ENCODE results near the gene PSMB2.
"Not testable (repeated sequence)": the region's sequence is repeated elsewhere in the genome, so short reads cannot be mapped to it uniquely, and the experiment has no call there.

DNA sequence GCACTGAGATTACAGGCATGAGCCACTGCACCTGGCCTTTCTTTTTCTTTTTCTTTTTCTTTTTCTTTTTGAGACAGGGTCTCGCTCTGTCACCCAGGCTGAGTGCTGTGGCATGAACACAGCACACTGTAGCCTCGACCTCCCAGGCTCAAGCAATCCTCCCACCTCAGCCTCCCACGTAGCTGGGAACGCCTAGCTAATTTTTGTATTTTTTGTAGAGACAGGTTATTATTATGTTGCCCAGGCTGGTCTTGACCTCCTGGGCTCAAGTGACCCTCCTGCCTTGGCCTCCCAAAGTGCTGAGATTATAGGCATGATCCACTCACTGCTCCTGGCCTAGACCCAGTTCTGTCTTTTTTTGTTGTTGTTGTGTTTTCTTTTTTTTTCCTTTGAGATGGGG lies 48.8 kb upstream of the PSMB2 start:
- not testable (repeated sequence) for TF ChIP-seq POLR2A (IDR thresholded peaks at IDR 0.05); POLR2AphosphoS5 (IDR thresholded peaks at IDR 0.05; ENCODE audit: insufficient read depth in 1 of 2, low read depth in 1 of 2)
- TF ChIP-seq, protein P1, sequence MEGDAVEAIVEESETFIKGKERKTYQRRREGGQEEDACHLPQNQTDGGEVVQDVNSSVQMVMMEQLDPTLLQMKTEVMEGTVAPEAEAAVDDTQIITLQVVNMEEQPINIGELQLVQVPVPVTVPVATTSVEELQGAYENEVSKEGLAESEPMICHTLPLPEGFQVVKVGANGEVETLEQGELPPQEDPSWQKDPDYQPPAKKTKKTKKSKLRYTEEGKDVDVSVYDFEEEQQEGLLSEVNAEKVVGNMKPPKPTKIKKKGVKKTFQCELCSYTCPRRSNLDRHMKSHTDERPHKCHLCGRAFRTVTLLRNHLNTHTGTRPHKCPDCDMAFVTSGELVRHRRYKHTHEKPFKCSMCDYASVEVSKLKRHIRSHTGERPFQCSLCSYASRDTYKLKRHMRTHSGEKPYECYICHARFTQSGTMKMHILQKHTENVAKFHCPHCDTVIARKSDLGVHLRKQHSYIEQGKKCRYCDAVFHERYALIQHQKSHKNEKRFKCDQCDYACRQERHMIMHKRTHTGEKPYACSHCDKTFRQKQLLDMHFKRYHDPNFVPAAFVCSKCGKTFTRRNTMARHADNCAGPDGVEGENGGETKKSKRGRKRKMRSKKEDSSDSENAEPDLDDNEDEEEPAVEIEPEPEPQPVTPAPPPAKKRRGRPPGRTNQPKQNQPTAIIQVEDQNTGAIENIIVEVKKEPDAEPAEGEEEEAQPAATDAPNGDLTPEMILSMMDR (IDR thresholded peaks at IDR 0.05) = not testable (repeated sequence)
